ENCODE results near the gene FLOT1. TPM values are rescaled to one million over a fixed set of nuclear protein-coding genes. Genes with fewer than 3 reads are reported as not detected.

The FLOT1 gene
- total RNA-seq, 1 experiment from 2014 or later: 254 TPM

GRCh38 chr6:30696432-30696831, 46.1 kb downstream of the FLOT1 start:
- no peaks in the 10 kb centered on the region for H3K27me3 ChIP-seq (replicated peaks)

GRCh38 chr6:30691208-30691847, 51.2 kb downstream of the FLOT1 start:
- Histone ChIP-seq H3K4me3 (peak overlapping the region; percentile 49), H3K9me3 (replicated peaks) (no peaks in the 10 kb centered on the region), H3K4me1 (replicated peaks) (peaks cover 36% of the 10 kb centered on the region), H3K36me3 (no peaks in the 10 kb centered on the region), H3K27me3 (replicated peaks) (no peaks in the 10 kb centered on the region), H3K27ac (peak overlapping the region; percentile 27)
- no peak for DNase-seq (ENCODE audit: low read depth in 1 of 2, low spot score in 2 of 2)

More at GRCh38 chr6:30696432-30696831, 46.1 kb downstream of the FLOT1 start:
- Histone ChIP-seq H3K27ac (no peak overlapping the region), H3K9me3 (replicated peaks) (no peaks in the 10 kb centered on the region), H3K4me1 (replicated peaks) (peaks cover 3% of the 10 kb centered on the region), H3K4me3 (no peak overlapping the region), H3K36me3 (peaks cover 9% of the 10 kb centered on the region; the same call in 1 of the 2 replicates)
- DNase-seq (ENCODE audit: low read depth in 1 of 2, low spot score in 2 of 2): no peak

GRCh38 chr6:30690403-30691207, 51.9 kb downstream of the FLOT1 start, which contains the start of gene NRM:
TSS of gene NRM (minus strand) at chr6:30690984. CDS start at chr6:30690974, 10 bp downstream.
- Histone ChIP-seq H3K27ac (peak within 1 kb of the TSS; percentile 27), H3K4me1 (replicated peaks) (peaks cover 41% of the 10 kb centered on the region), H3K4me3 (peak within 1 kb of the TSS; percentile 49), H3K9me3 (replicated peaks) (no peaks in the 10 kb centered on the region), H3K36me3 (peaks cover 5% of the 10 kb centered on the region), H3K27me3 (replicated peaks) (no peaks in the 10 kb centered on the region)
- DNase-seq (ENCODE audit: low read depth in 1 of 2, low spot score in 2 of 2): peak; percentile 91 to 95

GRCh38 chr6:30689985-30690384, 52.5 kb downstream of the FLOT1 start:
- peak overlapping the region; percentile 49 for H3K4me3 ChIP-seq
- no peaks in the 10 kb centered on the region for H3K9me3 ChIP-seq (replicated peaks)
- DNase-seq (ENCODE audit: low read depth in 1 of 2, low spot score in 2 of 2): no peak
- H3K27me3 ChIP-seq (replicated peaks): no peaks in the 10 kb centered on the region
- H3K27ac ChIP-seq: no peak overlapping the region
- H3K4me1 ChIP-seq (replicated peaks): peaks cover 48% of the 10 kb centered on the region
- H3K36me3 ChIP-seq: peaks cover 11% of the 10 kb centered on the region

- H3K4me3 ChIP-seq: no peak overlapping the region
- H3K4me1 ChIP-seq (replicated peaks): peaks cover 50% of the 10 kb centered on the region
- H3K27me3 ChIP-seq (replicated peaks): no peaks in the 10 kb centered on the region
- DNase-seq (ENCODE audit: low read depth in 1 of 2, low spot score in 2 of 2): no peak
- peaks cover 16% of the 10 kb centered on the region for H3K36me3 ChIP-seq
- no peak overlapping the region for H3K27ac ChIP-seq
- H3K9me3 ChIP-seq (replicated peaks): no peaks in the 10 kb centered on the region
Observed at GRCh38 chr6:30689022-30689865, 53.2 kb downstream of the FLOT1 start.

GRCh38 chr6:30688569-30688968, 53.9 kb downstream of the FLOT1 start:
- Histone ChIP-seq H3K9me3 (replicated peaks) (no peaks in the 10 kb centered on the region), H3K4me3 (no peak overlapping the region)

GRCh38 chr6:30687659-30688431, 54.6 kb downstream of the FLOT1 start:
- H3K9me3 ChIP-seq (replicated peaks): no peaks in the 10 kb centered on the region

More at GRCh38 chr6:30688569-30688968, 53.9 kb downstream of the FLOT1 start:
- no peak for DNase-seq (ENCODE audit: low read depth in 1 of 2, low spot score in 2 of 2)
- H3K36me3 ChIP-seq: peaks cover 23% of the 10 kb centered on the region
- no peaks in the 10 kb centered on the region for H3K27me3 ChIP-seq (replicated peaks)
- peaks cover 50% of the 10 kb centered on the region for H3K4me1 ChIP-seq (replicated peaks)
- no peak overlapping the region for H3K27ac ChIP-seq

GRCh38 chr6:30686908-30687658, 55.4 kb downstream of the FLOT1 start:
- Histone ChIP-seq H3K36me3 (peaks cover 37% of the 10 kb centered on the region), H3K4me3 (peak overlapping the region; percentile 65), H3K4me1 (replicated peaks) (peaks cover 64% of the 10 kb centered on the region), H3K27ac (peak overlapping the region; percentile 70), H3K9me3 (replicated peaks) (no peaks in the 10 kb centered on the region), H3K27me3 (replicated peaks) (no peaks in the 10 kb centered on the region)
- DNase-seq (ENCODE audit: low read depth in 1 of 2, low spot score in 2 of 2): peak; percentile 98 to 99

More at GRCh38 chr6:30687659-30688431, 54.6 kb downstream of the FLOT1 start:
- Histone ChIP-seq H3K27ac (peak overlapping the region; percentile 70), H3K27me3 (replicated peaks) (no peaks in the 10 kb centered on the region), H3K4me3 (peak overlapping the region; percentile 65), H3K36me3 (peaks cover 30% of the 10 kb centered on the region), H3K4me1 (replicated peaks) (peaks cover 56% of the 10 kb centered on the region)
- peak in 1 of 2 experiments; percentile 59 for DNase-seq (ENCODE audit: low read depth in 1 of 2, low spot score in 2 of 2)

- Histone ChIP-seq H3K4me3 (peak within 1 kb of the TSS; percentile 65), H3K27me3 (replicated peaks) (no peaks in the 10 kb centered on the region), H3K36me3 (peaks cover 40% of the 10 kb centered on the region), H3K27ac (peak within 1 kb of the TSS; percentile 70), H3K9me3 (replicated peaks) (no peaks in the 10 kb centered on the region), H3K4me1 (replicated peaks) (peaks cover 68% of the 10 kb centered on the region)
- DNase-seq (ENCODE audit: low read depth in 1 of 2, low spot score in 2 of 2): peak; percentile 63 to 85
Observed at GRCh38 chr6:30686009-30686907, 56.2 kb downstream of the FLOT1 start, which contains the start of gene PPP1R18. TSS of gene PPP1R18 (minus strand) at chr6:30686645. CDS start at chr6:30686018, 627 bp downstream.

- peaks cover 71% of the 10 kb centered on the region for H3K4me1 ChIP-seq (replicated peaks)
- H3K36me3 ChIP-seq: peaks cover 49% of the 10 kb centered on the region
Observed at GRCh38 chr6:30685157-30686008, 57.1 kb downstream of the FLOT1 start.

More at GRCh38 chr6:30685157-30686008, 57.1 kb downstream of the FLOT1 start:
- H3K9me3 ChIP-seq (replicated peaks): no peaks in the 10 kb centered on the region
- peak overlapping the region; percentile 12; the same call in 1 of the 2 replicates for H3K27ac ChIP-seq
- peak in 1 of 2 experiments; percentile 40 for DNase-seq (ENCODE audit: low read depth in 1 of 2, low spot score in 2 of 2)
- H3K4me3 ChIP-seq: peak overlapping the region; percentile 65
- no peaks in the 10 kb centered on the region for H3K27me3 ChIP-seq (replicated peaks)

Data from SJSA1 (cell line).